Kidney (tissue), 14 donors: Measurements from ENCODE around the gene UBASH3B. TPM values are rescaled to one million over a fixed set of nuclear protein-coding genes. Genes with fewer than 3 reads are reported as not detected.

Source experiments
- DNase-seq, 5 donors: peaks; one replicate each; pipeline ENCODE4 v3.0.0-alpha.2; 2013 to 2020
- FAIRE-seq: peaks from 2 replicates; lab custom pipeline; 2012; peaks lifted over from hg19 to GRCh38; lab: Jason Lieb, UNC
- H3K27ac ChIP-seq, 2 donors: one replicate each; pipeline ENCODE4 v1.7.0; 2013; ENCODE audit warnings: low read depth in 2 of 2, low read length in 2 of 2, inconsistent platforms in 1 of 2
- H3K27me3 ChIP-seq: one replicate; pipeline ENCODE4 v1.7.1; 2013; ENCODE audit warnings: low read length, inconsistent platforms; ENCODE audit not compliant: control insufficient read depth, insufficient read depth
- H3K36me3 ChIP-seq, 3 donors: one replicate each; pipeline versions ENCODE4 v1.7.0 to v1.7.1; 2013; ENCODE audit warnings: low read length in 3 of 3, control low read depth in 1 of 3, inconsistent platforms in 1 of 3; ENCODE audit not compliant: insufficient read depth in 3 of 3, control insufficient read depth in 2 of 3
- H3K4me1 ChIP-seq, 3 donors: one replicate each; pipeline versions ENCODE4 v1.7.0 to v1.7.1; 2013; ENCODE audit warnings: low read length in 3 of 3, inconsistent platforms in 1 of 3, low read depth in 1 of 3; ENCODE audit not compliant: control insufficient read depth in 2 of 3, insufficient read depth in 2 of 3
- H3K4me3 ChIP-seq, 3 donors: one replicate each; pipeline versions ENCODE4 v1.7.0 to v1.8.1; 2013; ENCODE audit warnings: low read length in 3 of 3, control low read depth in 1 of 3, inconsistent platforms in 1 of 3
- H3K9ac ChIP-seq, 3 donors: one replicate each; pipeline versions ENCODE4 v1.7.0 to v1.7.1; 2013; ENCODE audit warnings: low read length in 3 of 3, control low read depth in 1 of 3, inconsistent platforms in 1 of 3
- H3K9me3 ChIP-seq, 3 donors: one replicate each; pipeline versions ENCODE4 v1.7.0 to v1.7.1; 2013; ENCODE audit warnings: low read length in 3 of 3, control low read depth in 1 of 3, inconsistent platforms in 1 of 3; ENCODE audit not compliant: control insufficient read depth in 2 of 3, insufficient read depth in 1 of 3
- CTCF ChIP-seq: IDR thresholded peaks from 3 replicates; pipeline ENCODE4 v1.5.1; 2012; ENCODE audit warnings: mild to moderate bottlenecking, moderate library complexity, borderline replicate concordance; ENCODE audit not compliant: insufficient read depth; ENCODE audit errors: extremely low read depth
- intact Hi-C: fragments of 100-400 bp; cut with DNase I; formaldehyde crosslinking; loops from one replicate; pipeline ENCODE4 v1.11.1; 2022
- polyA plus RNA-seq: library from polyadenylated mRNA; stranded (reverse); fragments of 350-450 nt; fragmentation: Illumina TruSeq; extraction: RNeasy Lipid Tissue Mini Kit (QIAGEN cat#74804); gene quantifications from one replicate; pipeline ENCODE4 v1.2.3, GENCODE V29; 2014; ENCODE audit warnings: low read depth, low replicate concordance; ENCODE audit not compliant: insufficient read depth
- total RNA-seq: library from RNA; stranded (reverse); fragmentation: NEBNext Ultra II Directional; extraction: Animal tissue kit (Norgen Biotek cat#: 25700); gene quantifications from one replicate; pipeline ENCODE4 v1.2.1, GENCODE V29; 2021
- donor health status: control.
- donor health status: control.
- donor health status: control.
- donor health status: control.
- donor health status: control.
- donor health status: DM: yes; HTN: yes; CAD: no.
- donor health status: Normal renal cell carcinoma (clear cell type).

The UBASH3B gene
- total and polyA plus RNA-seq, 2 donors from 2014 or later = 0.62 to 22.8 TPM

GRCh38 chr11:122723576-122723975 is 68.1 kb downstream of the UBASH3B start:
- peaks cover 5 to 8% (median 7%) of the 10 kb centered on the region in 3 donors for H3K4me1 ChIP-seq
- no peaks in the 10 kb centered on the region for H3K9me3 ChIP-seq
- H3K9ac ChIP-seq = no peak overlapping the region
- FAIRE-seq = no peak
- H3K36me3 ChIP-seq = no peaks in the 10 kb centered on the region
- no peak for TF ChIP-seq CTCF
- no peaks in the 10 kb centered on the region for H3K27me3 ChIP-seq
- intact Hi-C loops = no loop called here
- H3K27ac ChIP-seq = no peak overlapping the region
- H3K4me3 ChIP-seq = no peak overlapping the region
- no peak for DNase-seq

GRCh38 chr11:122724520-122724919 is 69.0 kb downstream of the UBASH3B start:
- H3K4me1 ChIP-seq = peaks cover 5 to 8% (median 7%) of the 10 kb centered on the region in 3 donors
- H3K9me3 ChIP-seq = no peaks in the 10 kb centered on the region
- no peak overlapping the region for H3K27ac ChIP-seq
- no peak overlapping the region for H3K9ac ChIP-seq
- no peaks in the 10 kb centered on the region for H3K36me3 ChIP-seq
- intact Hi-C loops = no loop called here
- TF ChIP-seq CTCF = no peak
- FAIRE-seq (no peak), DNase-seq (no peak)
- no peak overlapping the region for H3K4me3 ChIP-seq
- no peaks in the 10 kb centered on the region for H3K27me3 ChIP-seq

- intact Hi-C loops = no loop called here
Measured at GRCh38 chr11:122726028-122726427, 70.5 kb downstream of the UBASH3B start.

More at GRCh38 chr11:122726028-122726427, 70.5 kb downstream of the UBASH3B start:
- H3K27me3 ChIP-seq = no peaks in the 10 kb centered on the region
- H3K9me3 ChIP-seq = no peaks in the 10 kb centered on the region
- FAIRE-seq = no peak
- no peak overlapping the region for H3K4me3 ChIP-seq
- no peak for DNase-seq
- H3K27ac ChIP-seq = no peak overlapping the region
- H3K9ac ChIP-seq = no peak overlapping the region
- no peak for TF ChIP-seq CTCF
- peaks cover 5 to 8% (median 7%) of the 10 kb centered on the region in 3 donors for H3K4me1 ChIP-seq
- no peaks in the 10 kb centered on the region for H3K36me3 ChIP-seq
